ENCODE measurements around the gene ZNF844. TPM values are rescaled to one million over a fixed set of nuclear protein-coding genes. Genes with fewer than 3 reads are reported as not detected.

The ZNF844 gene
- total RNA-seq (10 to 100 TPM; 10.6 to 25.5 TPM), polyA plus RNA-seq (1 to 10 TPM; 3.0 to 3.9 TPM)
- long read RNA-seq, donor 1, full-length matches to known transcripts = 4 of 4 reads
- long read RNA-seq, donor 1, partial matches to known transcripts = 0 of 4 reads
- long read RNA-seq, donor 1, other reads (novel, unspliced or antisense) = 0 of 4 reads
- long read RNA-seq, donor 2, full-length matches to known transcripts = 2 of 2 reads
- long read RNA-seq, donor 2, partial matches to known transcripts = 0 of 2 reads
- long read RNA-seq, donor 2, other reads (novel, unspliced or antisense) = 0 of 2 reads
- long read RNA-seq, donor 3, full-length matches to known transcripts = 5 of 5 reads
- long read RNA-seq, donor 3, partial matches to known transcripts = 0 of 5 reads
- long read RNA-seq, donor 3, other reads (novel, unspliced or antisense) = 0 of 5 reads
- long read RNA-seq, donor 4, full-length matches to known transcripts = 1 of 12 reads
- long read RNA-seq, donor 4, partial matches to known transcripts = 11 of 12 reads
- long read RNA-seq, donor 4, other reads (novel, unspliced or antisense) = 0 of 12 reads
- long read RNA-seq, donor 5, full-length matches to known transcripts = 4 of 4 reads
- long read RNA-seq, donor 5, partial matches to known transcripts = 0 of 4 reads
- long read RNA-seq, donor 5, other reads (novel, unspliced or antisense) = 0 of 4 reads

DNA sequence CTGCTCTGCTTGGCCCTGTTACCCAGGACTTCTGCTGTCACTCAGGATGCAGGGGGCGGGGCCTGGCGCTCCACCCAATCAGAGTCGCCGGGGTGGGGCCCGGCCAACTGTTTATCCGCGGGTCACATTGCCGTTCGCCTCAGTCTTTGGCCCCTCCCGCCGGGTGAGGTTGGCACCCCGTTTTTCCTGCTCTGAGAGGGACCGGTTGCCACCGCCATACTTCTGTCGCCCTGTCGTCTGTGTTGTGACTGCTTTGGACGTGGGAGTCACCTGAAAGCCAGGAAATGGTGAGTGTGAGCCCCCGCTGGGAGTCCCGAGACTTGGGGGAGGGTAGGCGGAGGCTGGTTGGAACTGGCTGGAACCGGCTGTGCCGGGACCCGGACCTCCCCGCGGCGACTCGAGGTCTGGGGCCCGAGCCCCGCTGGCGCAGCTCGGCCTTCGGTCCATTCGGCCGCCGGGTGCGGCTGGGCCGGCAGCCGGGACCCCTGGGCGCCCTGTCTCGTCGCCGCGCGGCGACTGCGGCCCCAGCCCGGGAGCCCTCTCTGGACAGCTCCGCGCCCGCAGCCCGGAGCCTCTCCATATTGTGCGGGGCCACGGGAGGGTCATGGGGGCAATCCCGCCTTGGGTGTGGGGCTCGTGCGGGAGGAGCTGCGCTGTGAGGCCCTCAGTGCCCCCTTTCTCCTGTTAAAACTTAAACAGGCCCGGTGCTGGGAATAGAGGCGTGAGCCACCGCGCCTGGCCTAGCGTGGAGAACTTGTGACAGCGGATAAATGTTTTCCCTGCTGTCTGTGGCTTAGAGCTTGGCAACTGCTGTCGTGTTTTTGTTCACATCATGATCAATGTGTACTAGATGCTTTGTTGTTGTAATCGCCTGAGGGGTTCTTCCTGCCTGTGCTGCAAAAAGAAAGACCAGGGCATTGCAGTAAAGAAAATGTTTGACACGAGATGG is at the start of gene ZNF844:
Gene ZNF844, plus strand, starts transcription at position 142 of the 949 bp plus-strand sequence. Its CDS starts 143 bp downstream, at position 285.
- Histone ChIP-seq H3K27me3 (ENCODE audit: control insufficient read depth in 3 of 3, insufficient read depth in 3 of 3, low read length in 2 of 3) (no peaks in the 10 kb centered on the region), H3K9ac (ENCODE audit: insufficient read depth in 1 of 2, low read length in 2 of 2) (peak within 1 kb of the TSS; percentile 87 to 98), H3K36me3 (ENCODE audit: control insufficient read depth in 4 of 4, insufficient read depth in 4 of 4, low read length in 4 of 4) (peaks cover 3 to 15% (median 7%) of the 10 kb centered on the region in 4 donors), H3K9me3 (ENCODE audit: control insufficient read depth in 4 of 4, insufficient read depth in 3 of 4, low read length in 3 of 4) (peaks cover 0 to 14% (median 5%) of the 10 kb centered on the region in 4 donors), H3K4me1 (ENCODE audit: control insufficient read depth in 5 of 5, insufficient read depth in 5 of 5, low read length in 5 of 5) (peaks cover 0 to 8% (median 3%) of the 10 kb centered on the region in 5 donors), H3K4me3 (peak within 1 kb of the TSS; percentile 82), H3K27ac (ENCODE audit: low read depth in 1 of 2, low read length in 1 of 2) (peak within 1 kb of the TSS; percentile 89 to 96)
- ATAC-seq (ENCODE audit: insufficient read depth, low FRiP score) (peak; percentile 98), DNase-seq (peak; percentile 96 to 97 (median 96))
- no peak for TF ChIP-seq CTCF (IDR thresholded peaks at IDR 0.05; ENCODE audit: control extremely low read depth, extremely low read depth)
- 1 to 2% methylated on average over 63 to 66 of the region's 66 CpGs for WGBS, 2 donors

- Histone ChIP-seq H3K4me3 (no peak overlapping the region), H3K27me3 (ENCODE audit: control insufficient read depth in 3 of 3, insufficient read depth in 3 of 3, low read length in 2 of 3) (no peaks in the 10 kb centered on the region), H3K9me3 (ENCODE audit: control insufficient read depth in 4 of 4, insufficient read depth in 3 of 4, low read length in 3 of 4) (peaks cover 14 to 47% (median 38%) of the 10 kb centered on the region in 4 donors), H3K27ac (ENCODE audit: low read depth in 1 of 2, low read length in 1 of 2) (no peak overlapping the region), H3K4me1 (ENCODE audit: control insufficient read depth in 5 of 5, insufficient read depth in 5 of 5, low read length in 5 of 5) (no peaks in the 10 kb centered on the region), H3K36me3 (ENCODE audit: control insufficient read depth in 4 of 4, insufficient read depth in 4 of 4, low read length in 4 of 4) (peaks cover 31 to 55% (median 39%) of the 10 kb centered on the region in 4 donors), H3K9ac (ENCODE audit: insufficient read depth in 1 of 2, low read length in 2 of 2) (no peak overlapping the region)
- ATAC-seq (ENCODE audit: insufficient read depth, low FRiP score) (no peak), DNase-seq (no peak)
- WGBS, 2 donors = 99% methylated on average over 9 of the region's 9 CpGs
- TF ChIP-seq CTCF (IDR thresholded peaks at IDR 0.05; ENCODE audit: control extremely low read depth, extremely low read depth) = no peak
Measured at GRCh38 chr19:12015015-12015752, 49.3 kb upstream of the ZNF844 start.

DNA sequence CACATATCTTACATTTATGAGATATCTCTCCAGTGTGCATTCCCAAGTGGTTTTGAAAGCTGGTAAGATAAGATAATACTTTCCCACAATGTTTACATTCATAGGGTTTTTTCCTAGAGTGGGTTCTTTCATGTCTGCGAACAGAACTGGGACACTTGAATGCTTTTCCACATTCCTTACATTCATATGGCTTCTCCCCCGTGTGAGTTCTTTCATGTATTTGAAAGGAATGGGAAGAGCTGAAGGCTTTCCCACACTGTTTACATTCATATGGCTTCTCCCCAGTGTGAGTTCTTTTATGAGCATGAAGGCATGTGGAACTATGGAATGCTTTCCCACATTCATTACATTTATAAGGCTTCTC is 48.8 kb upstream of the ZNF844 start:
- Histone ChIP-seq H3K36me3 (ENCODE audit: control insufficient read depth in 4 of 4, insufficient read depth in 4 of 4, low read length in 4 of 4) (peaks cover 31 to 55% (median 39%) of the 10 kb centered on the region in 4 donors), H3K27me3 (ENCODE audit: control insufficient read depth in 3 of 3, insufficient read depth in 3 of 3, low read length in 2 of 3) (no peaks in the 10 kb centered on the region), H3K4me3 (no peak overlapping the region), H3K4me1 (ENCODE audit: control insufficient read depth in 5 of 5, insufficient read depth in 5 of 5, low read length in 5 of 5) (no peaks in the 10 kb centered on the region), H3K9me3 (ENCODE audit: control insufficient read depth in 4 of 4, insufficient read depth in 3 of 4, low read length in 3 of 4) (peaks cover 14 to 47% (median 39%) of the 10 kb centered on the region in 4 donors), H3K27ac (ENCODE audit: low read depth in 1 of 2, low read length in 1 of 2) (no peak overlapping the region), H3K9ac (ENCODE audit: insufficient read depth in 1 of 2, low read length in 2 of 2) (no peak overlapping the region)
- no peak for TF ChIP-seq CTCF (IDR thresholded peaks at IDR 0.05; ENCODE audit: control extremely low read depth, extremely low read depth)
- 73 to 88% methylated on average over 2 of the region's 2 CpGs for WGBS, 2 donors
- DNase-seq (peak in 1 of 3 donors; percentile 7), ATAC-seq (ENCODE audit: insufficient read depth, low FRiP score) (no peak)
